ENCODE results near the gene RNASE8.

Gene RNASE8

GRCh38 chr14:21083565-21084325 is 26.1 kb downstream of the RNASE8 start:
- TF ChIP-seq, protein P1, sequence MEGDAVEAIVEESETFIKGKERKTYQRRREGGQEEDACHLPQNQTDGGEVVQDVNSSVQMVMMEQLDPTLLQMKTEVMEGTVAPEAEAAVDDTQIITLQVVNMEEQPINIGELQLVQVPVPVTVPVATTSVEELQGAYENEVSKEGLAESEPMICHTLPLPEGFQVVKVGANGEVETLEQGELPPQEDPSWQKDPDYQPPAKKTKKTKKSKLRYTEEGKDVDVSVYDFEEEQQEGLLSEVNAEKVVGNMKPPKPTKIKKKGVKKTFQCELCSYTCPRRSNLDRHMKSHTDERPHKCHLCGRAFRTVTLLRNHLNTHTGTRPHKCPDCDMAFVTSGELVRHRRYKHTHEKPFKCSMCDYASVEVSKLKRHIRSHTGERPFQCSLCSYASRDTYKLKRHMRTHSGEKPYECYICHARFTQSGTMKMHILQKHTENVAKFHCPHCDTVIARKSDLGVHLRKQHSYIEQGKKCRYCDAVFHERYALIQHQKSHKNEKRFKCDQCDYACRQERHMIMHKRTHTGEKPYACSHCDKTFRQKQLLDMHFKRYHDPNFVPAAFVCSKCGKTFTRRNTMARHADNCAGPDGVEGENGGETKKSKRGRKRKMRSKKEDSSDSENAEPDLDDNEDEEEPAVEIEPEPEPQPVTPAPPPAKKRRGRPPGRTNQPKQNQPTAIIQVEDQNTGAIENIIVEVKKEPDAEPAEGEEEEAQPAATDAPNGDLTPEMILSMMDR (IDR thresholded peaks at IDR 0.05; ENCODE audit: low read depth, low read length, missing control alignments): no peak
- DNase-seq: no peak
- Histone ChIP-seq H3K27ac (no peak overlapping the region), H3K4me3 (ENCODE audit: low read depth, low read length) (no peak overlapping the region), H3K27me3 (replicated peaks) (no peaks in the 10 kb centered on the region), H3K36me3 (replicated peaks) (peaks cover 78% of the 10 kb centered on the region)
- in situ Hi-C loops (cut with HindIII; ENCODE audit: low pct_ligation_motif_present, low sequenced_read_pairs): no loop called here

- Histone ChIP-seq H3K36me3 (replicated peaks) (peaks cover 77% of the 10 kb centered on the region), H3K27me3 (replicated peaks) (no peaks in the 10 kb centered on the region), H3K4me3 (ENCODE audit: low read depth, low read length) (no peak overlapping the region), H3K27ac (peak overlapping the region; percentile 41)
- TF ChIP-seq, protein P1 (IDR thresholded peaks at IDR 0.05; ENCODE audit: low read depth, low read length, missing control alignments): no peak
- DNase-seq: no peak
- in situ Hi-C loops (cut with HindIII; ENCODE audit: low pct_ligation_motif_present, low sequenced_read_pairs): no loop called here
These were observed 26.8 kb downstream of the RNASE8 start for GRCh38 chr14:21084396-21084795.

DNA sequence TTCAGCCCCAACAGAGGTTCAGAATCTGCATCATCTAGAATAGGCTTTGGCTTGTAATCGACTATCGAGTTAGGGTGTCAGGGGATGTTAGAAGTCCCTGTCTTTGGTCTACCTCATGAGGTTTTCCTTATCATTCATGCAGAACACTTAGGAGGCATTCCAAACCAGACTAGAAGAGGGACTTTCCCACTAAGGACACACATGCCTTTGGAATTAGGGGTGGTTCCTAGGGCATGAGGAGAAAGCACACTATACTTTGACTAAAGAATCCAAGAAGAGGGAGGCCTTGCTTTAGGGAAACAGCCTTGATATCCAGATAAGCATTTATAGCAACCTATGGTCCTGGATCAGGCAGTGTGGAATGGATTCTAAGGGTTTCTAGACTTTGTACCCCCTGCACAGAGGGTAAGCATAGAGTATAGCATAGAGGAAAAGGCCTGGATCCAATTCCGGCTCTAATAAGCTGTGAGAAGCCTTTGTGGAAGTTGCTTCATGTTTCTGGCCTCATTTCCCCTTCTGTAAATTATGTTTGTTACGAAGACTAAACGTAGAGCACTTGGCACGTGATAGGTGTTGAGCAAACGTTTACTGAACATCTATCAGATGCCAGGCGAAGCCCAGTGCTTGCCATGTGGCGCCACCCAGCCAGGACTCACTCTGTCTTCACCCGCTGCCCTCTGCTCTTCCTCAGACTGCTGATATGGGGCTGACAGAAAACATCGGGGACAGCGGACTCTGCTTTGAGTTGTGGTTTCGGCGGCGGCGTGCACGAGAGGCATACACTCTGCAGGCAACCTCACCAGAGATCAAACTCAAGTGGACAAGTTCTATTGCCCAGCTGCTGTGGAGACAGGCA is 27.6 kb downstream of the RNASE8 start:
- Histone ChIP-seq H3K27ac (peak overlapping the region; percentile 41), H3K4me3 (ENCODE audit: low read depth, low read length) (no peak overlapping the region), H3K27me3 (replicated peaks) (no peaks in the 10 kb centered on the region), H3K36me3 (replicated peaks) (peaks cover 68% of the 10 kb centered on the region)
- TF ChIP-seq, protein P1 (IDR thresholded peaks at IDR 0.05; ENCODE audit: low read depth, low read length, missing control alignments): no peak
- in situ Hi-C loops (cut with HindIII; ENCODE audit: low pct_ligation_motif_present, low sequenced_read_pairs): no loop called here
- peak; percentile 56 for DNase-seq

- Histone ChIP-seq H3K27ac (peak overlapping the region; percentile 77), H3K36me3 (replicated peaks) (peaks cover 52% of the 10 kb centered on the region), H3K27me3 (replicated peaks) (no peaks in the 10 kb centered on the region), H3K4me3 (ENCODE audit: low read depth, low read length) (no peak overlapping the region)
- no peak for DNase-seq
- in situ Hi-C loops (cut with HindIII; ENCODE audit: low pct_ligation_motif_present, low sequenced_read_pairs): no loop called here
- TF ChIP-seq, protein P1 (IDR thresholded peaks at IDR 0.05; ENCODE audit: low read depth, low read length, missing control alignments): no peak
These were observed 29.3 kb downstream of the RNASE8 start for GRCh38 chr14:21086908-21087293.

GRCh38 chr14:21087294-21088091 is 29.9 kb downstream of the RNASE8 start:
- H3K27ac ChIP-seq: peak overlapping the region; percentile 77
- in situ Hi-C loops (cut with HindIII; ENCODE audit: low pct_ligation_motif_present, low sequenced_read_pairs): no loop called here
- H3K36me3 ChIP-seq (replicated peaks): peaks cover 46% of the 10 kb centered on the region
- H3K27me3 ChIP-seq (replicated peaks): no peaks in the 10 kb centered on the region
- peak; percentile 95 for DNase-seq
- H3K4me3 ChIP-seq (ENCODE audit: low read depth, low read length): no peak overlapping the region
- TF ChIP-seq, protein P1 (IDR thresholded peaks at IDR 0.05; ENCODE audit: low read depth, low read length, missing control alignments): no peak

All from brain microvascular endothelial cell (primary cell).